GM21390 (cell line): ENCODE data around the gene ZKSCAN3.
A peak's percentile ranks its signal among the peaks of the same experiment; 100 is the strongest.
"Not testable (repeated sequence)": the region's sequence is repeated elsewhere in the genome, so short reads cannot be mapped to it uniquely, and the experiment has no call there.

Experiments
- ATAC-seq: cut with Tn5 transposase; IDR thresholded peaks from one replicate; pipeline ENCODE4 v1.9.1; 2021; ENCODE audit not compliant: unreplicated experiment

Gene ZKSCAN3

DNA sequence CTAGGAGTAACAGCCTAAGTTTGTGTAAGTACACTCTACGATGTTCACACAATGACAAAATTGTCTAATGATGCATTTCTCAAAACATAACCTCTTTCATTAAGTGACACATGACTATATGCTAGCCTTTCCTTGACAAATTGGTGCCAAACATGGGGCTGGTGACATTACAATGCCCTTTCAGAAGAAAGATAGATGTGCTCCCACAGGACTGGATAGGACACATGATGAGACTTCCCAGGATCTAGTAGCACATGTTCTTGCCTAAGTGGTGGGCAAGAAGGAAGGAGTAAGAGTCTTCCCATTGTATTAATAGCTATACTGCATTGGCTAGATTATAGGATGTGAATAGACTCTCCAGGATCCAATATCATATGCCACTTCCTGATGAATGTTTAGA, 21.5 kb downstream of the ZKSCAN3 start:
- ATAC-seq, result no peak

DNA sequence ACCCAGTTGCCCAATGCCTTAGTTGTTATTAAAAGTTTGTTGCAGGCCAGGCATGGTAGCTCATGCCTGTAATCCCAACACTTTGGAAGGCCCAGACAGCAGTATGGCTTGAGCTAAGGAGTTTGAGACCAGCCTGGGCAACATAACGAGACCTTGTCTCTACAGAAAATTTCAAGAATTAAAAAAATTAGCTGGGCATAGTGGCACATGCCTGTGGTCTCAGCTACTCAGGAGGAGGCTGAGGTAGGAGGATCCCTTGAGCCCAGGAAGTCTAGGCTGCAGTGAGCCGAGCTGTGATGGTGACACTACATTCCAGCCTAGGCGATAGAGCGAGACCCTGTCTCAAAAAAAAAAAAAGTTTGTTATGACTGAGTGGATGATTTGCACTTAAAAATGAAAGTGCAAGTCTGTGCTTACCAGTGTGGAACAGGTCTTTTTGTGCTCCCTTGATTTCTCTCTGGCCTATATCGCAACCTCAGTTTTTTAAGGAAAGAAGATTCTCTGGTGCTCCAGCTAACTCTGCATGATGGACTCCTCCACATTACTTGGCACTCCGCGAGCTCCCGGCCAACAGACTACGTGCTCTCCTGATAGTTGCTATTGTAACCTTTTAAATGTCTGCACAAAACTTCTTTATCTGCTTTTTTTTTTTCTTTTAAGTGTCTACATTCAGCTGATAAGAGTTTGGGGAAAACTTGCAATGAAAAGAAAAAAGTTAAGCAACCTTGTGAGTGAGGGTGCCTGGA, 22.1 kb downstream of the ZKSCAN3 start:
- peak; percentile 68 for ATAC-seq

DNA sequence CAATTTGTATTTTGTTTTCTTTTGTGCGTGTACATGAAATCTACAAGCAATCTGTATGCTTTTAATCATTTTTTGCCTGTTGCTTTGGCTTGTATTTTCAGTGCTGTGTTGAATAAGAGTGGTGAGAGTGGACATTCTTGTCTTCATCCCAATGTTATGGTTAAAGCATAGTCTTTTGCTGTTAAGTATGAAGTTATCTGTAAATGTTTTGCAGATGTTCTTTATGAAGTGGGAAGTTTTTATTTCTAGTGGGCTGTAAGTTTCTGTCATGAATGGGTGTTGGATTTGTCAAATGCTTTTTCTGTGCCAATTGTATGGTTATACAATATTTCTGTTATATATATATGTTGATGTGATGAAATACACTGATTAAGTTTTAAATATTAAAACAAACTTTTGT, 24.2 kb downstream of the ZKSCAN3 start:
- ATAC-seq, result no peak

DNA sequence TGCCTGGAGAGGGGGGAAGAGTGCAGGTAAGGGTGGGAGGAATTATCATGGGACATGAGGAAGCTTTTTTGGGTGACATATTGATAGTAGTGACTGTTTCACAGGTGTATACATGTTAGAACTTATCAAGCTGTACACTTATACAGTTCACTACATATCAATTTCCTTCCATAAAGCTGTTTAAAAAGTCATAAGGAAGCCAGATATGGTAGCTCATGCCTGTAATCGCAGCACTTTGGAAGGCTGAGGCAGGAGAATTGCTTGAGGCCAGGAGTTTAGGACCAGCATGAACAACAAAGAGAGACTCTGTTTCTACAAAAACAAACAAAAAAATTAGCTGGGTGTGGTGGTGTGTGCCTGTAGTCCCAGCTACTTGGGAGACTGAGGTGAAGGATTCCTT, 28.1 kb downstream of the ZKSCAN3 start:
- no peak for ATAC-seq

DNA sequence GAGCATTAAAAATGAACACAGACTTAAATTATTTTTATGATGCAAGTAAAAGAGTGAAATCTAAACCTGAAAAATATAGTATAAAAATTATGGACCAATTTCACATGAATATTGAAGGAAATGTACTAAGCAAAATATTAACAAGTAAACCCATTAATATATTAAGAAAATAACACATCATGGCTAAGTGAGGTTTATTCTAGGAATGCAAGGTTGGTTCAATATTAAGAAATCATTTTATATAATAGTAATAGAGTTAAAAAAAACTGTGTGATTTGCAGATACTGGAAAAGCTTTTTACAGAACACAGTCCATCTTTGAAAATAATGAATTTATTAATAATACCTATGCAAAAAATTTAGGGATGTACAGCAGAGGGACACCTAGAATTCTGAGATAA, 28.9 kb downstream of the ZKSCAN3 start:
- no peak for ATAC-seq

DNA sequence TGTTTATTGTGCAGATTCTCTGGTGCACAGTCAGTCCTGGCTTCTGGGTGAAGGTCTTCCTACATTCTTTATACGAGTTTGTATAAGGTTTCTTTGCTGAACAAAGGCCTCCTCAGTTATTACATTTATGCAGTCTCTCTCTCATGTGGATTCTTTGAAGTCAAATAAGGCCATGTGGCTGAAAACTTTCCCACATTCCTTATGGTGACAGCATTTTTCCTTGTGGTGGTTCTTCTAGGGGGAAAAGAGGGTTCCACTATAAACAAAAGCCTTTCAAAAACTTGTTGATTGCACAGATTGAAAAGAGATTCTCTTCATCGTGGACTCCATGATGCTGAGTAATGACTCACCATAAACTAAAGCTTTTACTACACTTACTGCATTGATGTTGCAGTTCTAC, 30.6 kb downstream of the ZKSCAN3 start:
- ATAC-seq, result no peak

- peak; percentile 89 for ATAC-seq
These were observed 33.7 kb downstream of the ZKSCAN3 start for GRCh38 chr6:28383235-28384142.

DNA sequence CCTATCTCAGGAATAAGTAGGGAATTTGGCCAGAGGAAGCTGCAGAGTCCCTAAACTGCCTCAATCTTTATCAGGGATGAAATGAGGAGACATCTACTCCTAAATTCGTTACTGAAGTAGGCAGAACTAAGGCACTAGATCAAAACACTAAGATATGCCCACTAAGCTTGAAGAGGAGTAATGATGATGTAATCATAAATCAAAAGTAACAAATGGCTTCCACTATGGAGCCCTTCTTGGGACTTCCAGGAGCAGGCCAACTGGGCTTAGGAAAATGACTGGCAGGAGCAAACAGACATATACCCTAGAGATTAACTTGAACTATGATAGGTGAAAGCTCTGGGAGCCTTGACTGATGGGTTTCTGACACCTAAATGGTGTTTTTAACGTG, 34.4 kb downstream of the ZKSCAN3 start:
- ATAC-seq, result no peak

DNA sequence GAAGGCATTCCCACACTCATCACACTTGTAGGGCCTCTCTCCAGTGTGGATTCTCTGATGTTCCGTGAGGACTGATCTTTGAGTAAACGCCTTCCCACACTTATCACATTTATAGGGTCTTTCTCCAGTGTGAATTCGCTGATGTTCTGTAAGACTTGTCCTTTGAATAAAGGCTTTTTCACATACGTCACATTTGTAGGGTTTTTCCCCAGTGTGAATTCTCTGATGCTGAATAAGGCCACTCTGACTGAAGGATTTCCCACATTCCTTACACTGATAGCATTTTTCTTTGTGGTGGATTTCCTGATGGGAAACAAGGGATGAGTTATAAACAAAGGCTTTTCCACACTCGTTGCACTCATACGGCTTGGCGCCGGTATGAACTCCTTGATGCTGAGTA, 40.9 kb downstream of the ZKSCAN3 start:
- ATAC-seq, result no peak

- no peak for ATAC-seq
These were observed 44.3 kb downstream of the ZKSCAN3 start for GRCh38 chr6:28393912-28394662.

- ATAC-seq, result no peak
These were observed 46.2 kb downstream of the ZKSCAN3 start for GRCh38 chr6:28395918-28396317.

GRCh38 chr6:28399350-28400121, 49.8 kb downstream of the ZKSCAN3 start, which contains the start of gene ZSCAN12:
TSS of gene ZSCAN12 (minus strand) at chr6:28399747. CDS start at chr6:28398405, 1,342 bp downstream.
- peak; percentile 91 for ATAC-seq

- no peak for ATAC-seq
These were observed 50.3 kb downstream of the ZKSCAN3 start for GRCh38 chr6:28400122-28400451.

- ATAC-seq, result no peak
These were observed 51.4 kb downstream of the ZKSCAN3 start for GRCh38 chr6:28401172-28401571.

DNA sequence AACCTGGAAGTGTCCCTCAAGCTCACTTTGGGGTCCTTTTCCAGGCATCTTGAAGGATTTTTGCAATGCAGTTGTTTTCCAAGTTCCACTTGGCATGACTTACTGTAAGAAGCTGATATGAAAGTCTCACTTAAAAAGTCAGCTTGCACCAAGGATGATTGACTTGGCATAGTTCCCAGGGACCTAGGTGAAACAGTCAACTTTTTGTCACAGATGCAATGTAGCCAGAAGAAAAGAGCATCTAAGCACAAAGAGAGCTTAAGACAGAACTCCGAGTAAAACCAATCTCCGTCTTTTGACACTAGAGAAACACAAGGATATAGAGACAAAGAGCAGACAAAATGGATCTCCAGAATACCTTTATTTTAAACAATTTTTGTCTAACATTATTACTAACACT, 52.5 kb downstream of the ZKSCAN3 start:
- ATAC-seq, result no peak

DNA sequence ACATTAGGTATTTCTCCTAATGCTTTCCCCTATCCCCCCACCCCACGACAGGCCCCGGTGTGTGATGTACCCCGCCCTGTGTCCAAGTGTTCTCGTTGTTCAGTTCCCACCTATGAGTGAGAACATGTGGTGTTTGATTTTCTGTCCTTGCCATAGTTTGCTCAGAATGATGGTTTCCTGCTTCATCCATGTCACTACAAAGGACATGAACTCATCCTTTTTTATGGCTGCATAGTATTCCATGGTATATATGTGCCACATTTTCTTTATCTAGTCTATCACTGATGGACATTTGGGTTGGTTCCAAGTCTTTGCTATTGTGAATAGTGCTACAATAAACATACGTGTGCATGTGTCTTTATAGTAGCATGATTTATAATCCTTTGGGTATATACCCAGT, 54.2 kb downstream of the ZKSCAN3 start:
- ATAC-seq, result not testable (repeated sequence)

DNA sequence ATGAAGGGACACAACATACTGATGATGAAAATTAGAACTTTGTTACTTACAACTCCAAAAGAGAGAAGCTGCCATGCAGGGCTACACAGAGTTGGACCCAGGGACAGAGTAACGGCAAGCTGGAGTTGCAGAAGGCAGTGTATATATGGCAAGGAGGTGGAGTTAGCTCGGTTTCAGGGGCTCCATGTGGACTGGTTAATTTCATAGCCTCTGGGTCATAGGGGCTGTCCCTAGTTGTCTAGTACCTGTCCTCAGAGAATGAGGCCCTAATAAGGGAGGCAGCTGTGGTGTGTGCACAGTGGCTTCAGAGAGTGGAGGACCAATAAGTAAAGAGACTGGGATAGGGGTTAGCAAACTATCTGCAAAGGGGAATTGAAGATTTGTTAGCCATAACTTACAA, 57.7 kb downstream of the ZKSCAN3 start:
- no peak for ATAC-seq

DNA sequence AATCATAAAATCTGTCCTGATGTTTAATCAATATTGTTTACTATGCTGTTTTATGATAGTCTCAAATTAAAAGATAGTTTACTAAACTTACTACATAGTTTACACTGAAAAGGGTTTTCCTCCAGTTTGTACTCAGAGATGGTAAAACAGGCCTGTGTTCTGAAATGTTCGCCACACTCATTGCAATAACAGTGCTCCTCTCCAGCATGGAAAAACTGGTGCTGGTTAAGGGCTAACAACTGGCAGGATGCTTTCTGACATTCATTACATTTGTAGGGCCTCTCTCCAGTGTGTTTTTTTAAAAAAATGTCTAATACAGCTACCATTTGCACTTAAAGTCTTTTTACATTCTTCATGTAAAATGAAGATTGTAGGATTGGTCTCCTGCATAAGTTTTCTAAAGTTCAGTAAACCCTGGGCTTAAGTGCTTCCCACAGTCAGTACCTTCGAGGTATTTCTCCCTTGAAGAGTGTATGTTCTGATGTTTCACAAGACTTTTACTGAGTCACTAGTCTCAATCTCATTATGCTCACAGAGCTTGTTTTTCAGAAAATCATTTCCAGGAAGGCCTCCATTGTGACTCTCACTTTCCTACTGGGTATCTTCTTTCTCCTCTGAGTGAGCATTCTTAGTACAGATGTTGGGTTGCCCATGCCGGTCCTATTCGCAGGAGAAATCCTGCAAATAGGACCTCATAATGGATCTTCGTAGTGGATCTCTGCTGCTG, 58.5 kb downstream of the ZKSCAN3 start:
- ATAC-seq, result no peak

GRCh38 chr6:28410767-28411166, 61.0 kb downstream of the ZKSCAN3 start:
- ATAC-seq, result no peak

- ATAC-seq, result no peak
These were observed 63.9 kb downstream of the ZKSCAN3 start for GRCh38 chr6:28413681-28414080.
